Kidney (tissue), 14 donors: ENCODE measurements around the gene ARHGAP28. TPM values are rescaled to one million over a fixed set of nuclear protein-coding genes. Genes with fewer than 3 reads are reported as not detected.

Experiments used
- DNase-seq, 5 donors: peaks; one replicate each; pipeline ENCODE4 v3.0.0-alpha.2; 2013 to 2020
- FAIRE-seq: peaks from 2 replicates; lab custom pipeline; 2012; peaks lifted over from hg19 to GRCh38; lab: Jason Lieb, UNC
- H3K27ac ChIP-seq, 2 donors: one replicate each; pipeline ENCODE4 v1.7.0; 2013; ENCODE audit warnings: low read depth in 2 of 2, low read length in 2 of 2, inconsistent platforms in 1 of 2
- H3K27me3 ChIP-seq: one replicate; pipeline ENCODE4 v1.7.1; 2013; ENCODE audit warnings: low read length, inconsistent platforms; ENCODE audit not compliant: control insufficient read depth, insufficient read depth
- H3K36me3 ChIP-seq, 3 donors: one replicate each; pipeline versions ENCODE4 v1.7.0 to v1.7.1; 2013; ENCODE audit warnings: low read length in 3 of 3, control low read depth in 1 of 3, inconsistent platforms in 1 of 3; ENCODE audit not compliant: insufficient read depth in 3 of 3, control insufficient read depth in 2 of 3
- H3K4me1 ChIP-seq, 3 donors: one replicate each; pipeline versions ENCODE4 v1.7.0 to v1.7.1; 2013; ENCODE audit warnings: low read length in 3 of 3, inconsistent platforms in 1 of 3, low read depth in 1 of 3; ENCODE audit not compliant: control insufficient read depth in 2 of 3, insufficient read depth in 2 of 3
- H3K4me3 ChIP-seq, 3 donors: one replicate each; pipeline versions ENCODE4 v1.7.0 to v1.8.1; 2013; ENCODE audit warnings: low read length in 3 of 3, control low read depth in 1 of 3, inconsistent platforms in 1 of 3
- H3K9ac ChIP-seq, 3 donors: one replicate each; pipeline versions ENCODE4 v1.7.0 to v1.7.1; 2013; ENCODE audit warnings: low read length in 3 of 3, control low read depth in 1 of 3, inconsistent platforms in 1 of 3
- H3K9me3 ChIP-seq, 3 donors: one replicate each; pipeline versions ENCODE4 v1.7.0 to v1.7.1; 2013; ENCODE audit warnings: low read length in 3 of 3, control low read depth in 1 of 3, inconsistent platforms in 1 of 3; ENCODE audit not compliant: control insufficient read depth in 2 of 3, insufficient read depth in 1 of 3
- intact Hi-C: fragments of 100-400 bp; cut with DNase I; formaldehyde crosslinking; loops from one replicate; pipeline ENCODE4 v1.11.1; 2022
- polyA plus RNA-seq: library from polyadenylated mRNA; stranded (reverse); fragments of 350-450 nt; fragmentation: Illumina TruSeq; extraction: RNeasy Lipid Tissue Mini Kit (QIAGEN cat#74804); gene quantifications from one replicate; pipeline ENCODE4 v1.2.3, GENCODE V29; 2014; ENCODE audit warnings: low read depth, low replicate concordance; ENCODE audit not compliant: insufficient read depth
- total RNA-seq: library from RNA; stranded (reverse); fragmentation: NEBNext Ultra II Directional; extraction: Animal tissue kit (Norgen Biotek cat#: 25700); gene quantifications from one replicate; pipeline ENCODE4 v1.2.1, GENCODE V29; 2021
- TF ChIP-seq, protein P1 (sequence below): IDR thresholded peaks from 3 replicates; pipeline ENCODE4 v1.5.1; 2012; ENCODE audit warnings: mild to moderate bottlenecking, moderate library complexity, borderline replicate concordance; ENCODE audit not compliant: insufficient read depth; ENCODE audit errors: extremely low read depth
- donor health status: control.
- donor health status: control.
- donor health status: control.
- donor health status: control.
- donor health status: control.
- donor health status: DM: yes; HTN: yes; CAD: no.
- donor health status: Normal renal cell carcinoma (clear cell type).

The ARHGAP28 gene
- total and polyA plus RNA-seq, 2 donors from 2014 or later = 4.6 TPM

DNA sequence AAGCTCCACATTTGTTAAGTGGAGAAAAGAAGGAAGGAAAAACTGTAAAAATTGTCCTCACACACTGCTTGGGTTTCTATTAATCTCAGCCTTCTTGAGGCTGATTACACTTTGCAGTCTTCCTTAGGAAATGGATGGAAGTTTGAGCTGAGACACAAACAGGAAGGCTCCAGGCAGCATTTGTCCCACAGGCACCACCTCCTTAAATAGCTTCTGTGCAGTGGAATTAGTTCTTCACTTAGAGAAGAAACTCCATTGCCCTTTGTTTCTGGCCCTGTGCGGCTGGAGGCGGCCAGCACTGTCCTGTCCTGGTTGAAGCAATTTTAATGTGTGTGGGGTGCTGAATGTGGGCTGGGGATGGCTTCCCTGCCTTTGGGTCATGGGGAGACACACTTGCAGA, 44.3 kb downstream of the ARHGAP28 start:
- H3K4me3 ChIP-seq = peak overlapping the region in 1 of 3 donors; percentile 4
- FAIRE-seq (no peak), DNase-seq (no peak)
- intact Hi-C loops = no loop called here
- peak overlapping the region in 1 of 2 donors; percentile 23 for H3K27ac ChIP-seq
- no peaks in the 10 kb centered on the region for H3K9me3 ChIP-seq
- TF ChIP-seq, protein P1, sequence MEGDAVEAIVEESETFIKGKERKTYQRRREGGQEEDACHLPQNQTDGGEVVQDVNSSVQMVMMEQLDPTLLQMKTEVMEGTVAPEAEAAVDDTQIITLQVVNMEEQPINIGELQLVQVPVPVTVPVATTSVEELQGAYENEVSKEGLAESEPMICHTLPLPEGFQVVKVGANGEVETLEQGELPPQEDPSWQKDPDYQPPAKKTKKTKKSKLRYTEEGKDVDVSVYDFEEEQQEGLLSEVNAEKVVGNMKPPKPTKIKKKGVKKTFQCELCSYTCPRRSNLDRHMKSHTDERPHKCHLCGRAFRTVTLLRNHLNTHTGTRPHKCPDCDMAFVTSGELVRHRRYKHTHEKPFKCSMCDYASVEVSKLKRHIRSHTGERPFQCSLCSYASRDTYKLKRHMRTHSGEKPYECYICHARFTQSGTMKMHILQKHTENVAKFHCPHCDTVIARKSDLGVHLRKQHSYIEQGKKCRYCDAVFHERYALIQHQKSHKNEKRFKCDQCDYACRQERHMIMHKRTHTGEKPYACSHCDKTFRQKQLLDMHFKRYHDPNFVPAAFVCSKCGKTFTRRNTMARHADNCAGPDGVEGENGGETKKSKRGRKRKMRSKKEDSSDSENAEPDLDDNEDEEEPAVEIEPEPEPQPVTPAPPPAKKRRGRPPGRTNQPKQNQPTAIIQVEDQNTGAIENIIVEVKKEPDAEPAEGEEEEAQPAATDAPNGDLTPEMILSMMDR = no peak
- no peaks in the 10 kb centered on the region for H3K27me3 ChIP-seq
- H3K36me3 ChIP-seq = no peaks in the 10 kb centered on the region
- peak overlapping the region in 1 of 3 donors; percentile 31 for H3K9ac ChIP-seq
- H3K4me1 ChIP-seq = no peaks in the 10 kb centered on the region

DNA sequence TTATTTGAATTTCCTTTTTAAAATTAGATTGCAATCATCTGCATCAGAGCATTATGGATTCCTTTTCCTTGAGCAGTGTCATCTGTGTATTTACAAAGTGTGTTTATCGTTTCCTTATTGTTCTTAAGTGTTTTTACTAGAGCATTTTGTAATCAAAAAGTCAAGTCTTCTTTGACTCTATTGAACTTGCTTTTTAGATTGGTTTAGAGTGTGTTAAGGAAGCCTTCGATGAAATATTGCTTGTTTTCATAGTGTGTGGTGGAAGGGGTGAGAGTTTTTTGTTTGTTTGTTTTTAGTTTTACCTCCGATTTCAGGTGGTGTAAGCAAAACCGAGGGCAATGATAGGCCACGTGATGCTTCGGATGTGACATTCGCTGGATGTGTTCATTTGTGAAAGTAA, 45.7 kb downstream of the ARHGAP28 start:
- Histone ChIP-seq H3K4me3 (peak overlapping the region; percentile 2 to 16 (median 15)), H3K27ac (peak overlapping the region in 1 of 2 donors; percentile 44), H3K9me3 (no peaks in the 10 kb centered on the region), H3K36me3 (no peaks in the 10 kb centered on the region), H3K9ac (no peak overlapping the region), H3K4me1 (no peaks in the 10 kb centered on the region), H3K27me3 (no peaks in the 10 kb centered on the region)
- DNase-seq (no peak), FAIRE-seq (no peak)
- intact Hi-C loops = no loop called here
- TF ChIP-seq, protein P1 = no peak

DNA sequence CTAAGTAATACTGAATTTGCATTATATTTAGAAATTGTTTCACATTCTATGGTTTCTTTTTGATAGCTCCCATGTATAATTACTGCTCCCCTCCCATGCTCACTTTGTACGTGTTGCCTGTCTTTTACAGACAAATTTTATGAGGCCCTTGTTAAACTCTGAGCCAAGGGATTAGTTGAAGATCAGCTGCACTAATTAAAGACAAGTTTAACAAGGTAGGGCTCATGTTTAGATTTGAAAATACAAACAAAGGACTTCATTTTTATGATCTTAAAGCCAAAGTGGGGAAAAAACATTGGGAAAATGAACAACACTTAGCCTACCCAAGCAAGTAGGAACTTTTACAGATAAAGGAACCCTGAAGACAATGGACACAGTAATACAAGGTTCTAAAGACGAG, 46.2 kb downstream of the ARHGAP28 start:
- no peak for DNase-seq
- Histone ChIP-seq H3K4me1 (no peaks in the 10 kb centered on the region), H3K9ac (no peak overlapping the region), H3K27me3 (no peaks in the 10 kb centered on the region), H3K27ac (peak overlapping the region in 1 of 2 donors; percentile 44), H3K36me3 (no peaks in the 10 kb centered on the region), H3K9me3 (no peaks in the 10 kb centered on the region), H3K4me3 (no peak overlapping the region)
- intact Hi-C loops = no loop called here
- TF ChIP-seq, protein P1 = no peak
- FAIRE-seq = no peak

DNA sequence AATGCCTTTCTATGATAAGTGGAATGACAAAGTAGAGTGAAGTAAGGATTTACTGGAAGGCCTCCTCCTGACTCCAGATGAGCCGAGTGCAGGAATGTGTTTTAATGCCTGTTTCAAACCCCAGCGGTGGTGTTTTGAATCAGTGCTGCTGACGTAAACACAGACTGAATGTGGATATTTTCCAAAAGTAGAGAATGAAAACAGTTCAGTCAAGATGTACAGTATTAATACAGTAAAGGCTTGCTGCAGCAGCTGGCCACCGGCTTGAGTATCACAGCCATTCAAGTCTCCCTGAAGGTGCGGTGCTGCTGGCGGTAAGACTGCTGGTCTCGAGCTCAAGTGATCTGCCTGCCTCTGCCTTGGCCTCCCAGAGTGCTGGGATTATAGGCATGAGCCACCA, 46.7 kb downstream of the ARHGAP28 start:
- Histone ChIP-seq H3K9me3 (no peaks in the 10 kb centered on the region), H3K36me3 (no peaks in the 10 kb centered on the region), H3K27ac (peak overlapping the region; percentile 13 to 44), H3K9ac (no peak overlapping the region), H3K4me3 (no peak overlapping the region), H3K4me1 (peaks cover 0 to 3% (median 0%) of the 10 kb centered on the region in 3 donors), H3K27me3 (no peaks in the 10 kb centered on the region)
- TF ChIP-seq, protein P1 = no peak
- FAIRE-seq = no peak
- peak in 1 of 5 donors; percentile 57 for DNase-seq
- intact Hi-C loops = no loop called here
